ENCODE data around the gene OR2H1.

The OR2H1 gene

DNA sequence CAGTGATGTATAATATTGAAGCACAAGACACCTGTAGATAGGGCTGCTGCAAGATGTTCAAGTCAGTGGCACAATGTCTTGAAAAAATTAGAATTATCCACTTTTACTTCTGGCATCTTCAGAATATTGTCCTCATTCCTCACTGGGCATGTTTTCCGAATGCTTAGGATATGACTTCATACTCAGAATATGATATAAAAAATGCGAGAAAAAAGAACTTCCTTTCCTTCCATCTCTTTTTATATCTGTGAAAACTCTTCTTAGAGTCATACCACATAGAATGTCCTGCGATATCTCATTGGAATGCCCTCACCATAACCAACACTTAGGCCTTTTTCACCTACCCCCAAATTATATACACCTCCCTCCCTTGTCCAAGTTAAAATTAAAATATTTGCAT, 26.2 kb downstream of the OR2H1 start:
- TF ChIP-seq, protein P1, sequence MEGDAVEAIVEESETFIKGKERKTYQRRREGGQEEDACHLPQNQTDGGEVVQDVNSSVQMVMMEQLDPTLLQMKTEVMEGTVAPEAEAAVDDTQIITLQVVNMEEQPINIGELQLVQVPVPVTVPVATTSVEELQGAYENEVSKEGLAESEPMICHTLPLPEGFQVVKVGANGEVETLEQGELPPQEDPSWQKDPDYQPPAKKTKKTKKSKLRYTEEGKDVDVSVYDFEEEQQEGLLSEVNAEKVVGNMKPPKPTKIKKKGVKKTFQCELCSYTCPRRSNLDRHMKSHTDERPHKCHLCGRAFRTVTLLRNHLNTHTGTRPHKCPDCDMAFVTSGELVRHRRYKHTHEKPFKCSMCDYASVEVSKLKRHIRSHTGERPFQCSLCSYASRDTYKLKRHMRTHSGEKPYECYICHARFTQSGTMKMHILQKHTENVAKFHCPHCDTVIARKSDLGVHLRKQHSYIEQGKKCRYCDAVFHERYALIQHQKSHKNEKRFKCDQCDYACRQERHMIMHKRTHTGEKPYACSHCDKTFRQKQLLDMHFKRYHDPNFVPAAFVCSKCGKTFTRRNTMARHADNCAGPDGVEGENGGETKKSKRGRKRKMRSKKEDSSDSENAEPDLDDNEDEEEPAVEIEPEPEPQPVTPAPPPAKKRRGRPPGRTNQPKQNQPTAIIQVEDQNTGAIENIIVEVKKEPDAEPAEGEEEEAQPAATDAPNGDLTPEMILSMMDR (conservative IDR thresholded peaks at IDR 0.05; ENCODE audit: control insufficient read depth, insufficient read depth, low read depth, low read length), result no peak
- H3K4me3 ChIP-seq (ENCODE audit: control insufficient read depth, low read depth, low read length), result no peak overlapping the region
- no peak for DNase-seq (ENCODE audit: low read depth)

DNA sequence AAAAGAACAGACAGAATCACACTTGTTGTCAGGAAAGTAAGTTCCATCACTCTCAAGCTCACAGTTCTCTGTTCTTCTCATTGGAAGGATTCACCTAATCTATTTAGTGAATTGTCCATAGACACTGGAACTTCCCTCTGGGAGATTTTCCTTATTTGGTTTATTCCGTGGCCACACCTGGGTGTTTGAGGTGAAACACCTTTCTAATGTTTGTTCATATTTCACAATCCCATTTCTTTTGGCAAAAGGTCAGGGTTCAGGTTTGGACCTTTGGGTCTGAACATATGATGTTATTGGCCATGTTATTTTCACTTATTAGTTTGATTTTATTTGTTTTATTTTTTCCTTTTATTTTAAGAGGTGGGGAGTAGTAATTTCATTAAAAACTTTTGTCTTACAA, 26.8 kb downstream of the OR2H1 start:
- TF ChIP-seq, protein P1 (conservative IDR thresholded peaks at IDR 0.05; ENCODE audit: control insufficient read depth, insufficient read depth, low read depth, low read length), result no peak
- no peak overlapping the region for H3K4me3 ChIP-seq (ENCODE audit: control insufficient read depth, low read depth, low read length)
- DNase-seq (ENCODE audit: low read depth), result no peak

DNA sequence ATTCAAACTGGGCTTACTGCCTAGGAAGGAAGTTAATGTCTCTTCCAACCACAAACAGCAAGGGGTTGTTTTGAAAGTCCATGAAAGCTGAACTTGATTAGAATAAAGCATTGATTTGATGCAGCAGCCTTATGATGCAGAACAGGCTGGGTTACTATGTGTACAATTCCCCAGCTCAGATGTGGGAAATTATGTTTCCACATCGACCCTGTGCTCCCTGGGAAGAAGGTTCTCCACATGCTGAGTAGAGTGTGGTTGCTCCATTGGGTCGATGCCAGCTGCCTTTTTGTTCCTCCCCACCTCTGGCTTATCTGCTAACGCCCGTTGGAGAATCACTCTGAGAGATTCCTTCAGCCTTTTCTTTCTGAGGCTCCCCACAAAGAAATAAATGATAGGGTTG, 29.6 kb downstream of the OR2H1 start:
- H3K4me3 ChIP-seq (ENCODE audit: control insufficient read depth, low read depth, low read length), result no peak overlapping the region
- TF ChIP-seq, protein P1 (conservative IDR thresholded peaks at IDR 0.05; ENCODE audit: control insufficient read depth, insufficient read depth, low read depth, low read length), result no peak
- no peak for DNase-seq (ENCODE audit: low read depth)

DNA sequence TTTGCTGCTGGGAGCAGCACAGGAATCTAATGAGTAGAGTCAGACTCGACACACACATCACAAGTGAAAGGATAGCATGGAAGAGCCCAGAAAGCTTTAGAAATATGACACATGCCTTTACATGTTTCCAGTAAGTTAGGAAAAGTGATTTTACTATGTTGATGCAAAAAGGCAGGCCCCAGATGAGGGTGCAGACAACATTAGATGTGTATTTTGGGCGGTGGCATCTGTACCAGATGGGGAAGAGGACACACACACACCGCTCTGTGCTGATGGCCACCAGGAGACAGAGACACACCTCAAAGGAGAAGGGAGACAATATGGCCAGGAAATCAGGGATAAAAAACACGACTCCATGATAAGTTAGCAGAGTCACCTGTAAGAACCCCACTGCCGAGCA, 30.2 kb downstream of the OR2H1 start:
- DNase-seq (ENCODE audit: low read depth), result no peak
- no peak overlapping the region for H3K4me3 ChIP-seq (ENCODE audit: control insufficient read depth, low read depth, low read length)
- TF ChIP-seq, protein P1 (conservative IDR thresholded peaks at IDR 0.05; ENCODE audit: control insufficient read depth, insufficient read depth, low read depth, low read length), result no peak

DNA sequence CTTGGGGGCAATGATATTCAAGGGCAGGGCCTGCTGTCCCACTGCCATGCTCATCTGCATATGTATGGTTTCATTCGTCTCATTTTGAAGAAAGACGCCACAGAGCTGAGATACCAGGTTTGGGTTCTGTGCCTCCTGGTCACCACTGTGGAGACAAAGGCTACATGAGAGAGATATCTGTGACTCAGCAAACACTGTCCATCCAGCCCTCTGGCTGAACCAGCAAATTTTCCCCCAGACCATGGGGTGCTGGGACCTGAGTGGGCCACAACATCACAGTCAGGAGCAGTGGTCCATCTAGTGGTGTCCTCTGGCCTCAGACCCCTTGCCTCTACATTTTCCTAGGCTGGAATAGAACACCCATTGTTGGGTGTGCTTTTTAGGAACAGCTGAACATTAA, 30.7 kb downstream of the OR2H1 start, which contains the start of gene MAS1L:
MAS1L (minus strand) TSS at position 297 of the 400 bp plus-strand sequence; CDS start at position 243, 54 bp downstream.
- TF ChIP-seq, protein P1 (conservative IDR thresholded peaks at IDR 0.05; ENCODE audit: control insufficient read depth, insufficient read depth, low read depth, low read length), result no peak
- no peak within 1 kb of the TSS for H3K4me3 ChIP-seq (ENCODE audit: control insufficient read depth, low read depth, low read length)
- no peak for DNase-seq (ENCODE audit: low read depth)

DNA sequence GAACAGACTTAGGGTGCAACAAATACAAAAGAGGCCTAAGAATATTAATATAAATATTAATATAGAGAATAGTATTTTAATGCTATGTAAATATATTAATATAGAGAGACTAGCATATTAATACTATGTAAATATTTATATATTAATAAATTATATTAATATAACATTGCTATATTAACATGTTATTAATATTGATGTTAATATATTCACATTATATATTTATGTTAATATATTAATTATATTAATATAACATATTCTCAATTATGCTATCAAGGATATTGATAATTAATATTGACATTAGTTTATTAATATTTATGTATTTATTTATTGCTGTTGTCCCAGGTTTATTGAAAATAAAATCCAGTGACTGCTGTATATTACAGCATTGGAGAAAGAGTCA, 31.9 kb downstream of the OR2H1 start:
- H3K4me3 ChIP-seq (ENCODE audit: control insufficient read depth, low read depth, low read length), result no peak overlapping the region
- no peak for DNase-seq (ENCODE audit: low read depth)
- TF ChIP-seq, protein P1 (conservative IDR thresholded peaks at IDR 0.05; ENCODE audit: control insufficient read depth, insufficient read depth, low read depth, low read length), result no peak

DNA sequence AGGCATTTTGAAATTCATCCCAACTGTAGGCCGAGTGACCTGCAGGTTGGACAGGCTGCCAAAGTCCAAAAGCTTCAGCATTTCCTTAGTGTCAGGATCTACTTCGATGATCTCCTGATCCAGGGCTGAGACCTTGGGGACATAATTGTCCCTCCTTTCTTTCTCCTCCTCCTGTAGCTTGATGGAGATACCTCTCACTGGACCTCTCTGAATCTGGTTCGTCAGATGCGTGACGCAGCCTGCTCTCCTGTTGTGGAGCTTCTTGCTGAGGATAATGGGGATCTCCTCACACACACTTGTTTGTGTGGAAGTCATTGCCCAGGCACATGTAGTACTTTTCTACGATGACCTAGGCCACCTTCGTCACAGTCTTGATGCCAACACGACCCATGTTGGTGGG, 32.3 kb downstream of the OR2H1 start:
- DNase-seq (ENCODE audit: low read depth), result no peak
- H3K4me3 ChIP-seq (ENCODE audit: control insufficient read depth, low read depth, low read length), result no peak overlapping the region
- TF ChIP-seq, protein P1 (conservative IDR thresholded peaks at IDR 0.05; ENCODE audit: control insufficient read depth, insufficient read depth, low read depth, low read length), result no peak

All from fibroblast of mammary gland (primary cell).